OCI-LY1 (cell line): ENCODE measurements around the gene TGM4.

Experiments
- H2AFZ ChIP-seq: fragments of 200-600 bp; sonication (generic), shearing (Covaris generic); 2 replicates; pipeline ENCODE4 v1.6.0; 2014; ENCODE audit warnings: antibody characterized with exemption, mild to moderate bottlenecking, low read length
- H3F3A ChIP-seq: fragments of 200-600 bp; sonication (generic), shearing (Covaris generic); 2 replicates; pipeline ENCODE4 v1.6.0; 2014; ENCODE audit warnings: mild to moderate bottlenecking, antibody characterized with exemption, low read length, moderate library complexity; ENCODE audit not compliant: insufficient read depth
- H3K27ac ChIP-seq: fragments of 200-600 bp; sonication (generic); 2 replicates; pipeline ENCODE4 v1.5.1; 2014; ENCODE audit warnings: low read length, mixed run types, mild to moderate bottlenecking, low read depth; ENCODE audit not compliant: poor library complexity, severe bottlenecking
- H3K27me3 ChIP-seq: fragments of 200-600 bp; sonication (generic); 2 replicates; pipeline ENCODE4 v1.6.0; 2014; ENCODE audit warnings: antibody characterized with exemption, mild to moderate bottlenecking, low read length, moderate library complexity; ENCODE audit not compliant: insufficient read depth
- H3K36me3 ChIP-seq: fragments of 200-600 bp; sonication (generic); 2 replicates; pipeline ENCODE4 v1.6.1; 2014; ENCODE audit warnings: mild to moderate bottlenecking, antibody characterized with exemption, low read length, moderate library complexity, mixed read lengths; ENCODE audit not compliant: insufficient read depth
- H3K4me1 ChIP-seq: fragments of 200-600 bp; sonication (generic); 2 replicates; pipeline ENCODE4 v1.5.1; 2014; ENCODE audit warnings: mild to moderate bottlenecking, low read length, moderate library complexity; ENCODE audit not compliant: insufficient read depth, severe bottlenecking
- H3K4me2 ChIP-seq: fragments of 200-600 bp; sonication (generic), shearing (Covaris generic); 2 replicates; pipeline ENCODE4 v1.6.1; 2014; ENCODE audit warnings: low read length
- H3K4me3 ChIP-seq: fragments of 200-600 bp; sonication (generic); 2 replicates; pipeline ENCODE4 v1.5.1; 2014; ENCODE audit warnings: low read length, low read depth, mild to moderate bottlenecking, mixed read lengths; ENCODE audit not compliant: poor library complexity, severe bottlenecking
- H3K79me2 ChIP-seq: fragments of 200-600 bp; shearing (Covaris generic); 2 replicates; pipeline ENCODE4 v1.6.1; 2016; ENCODE audit warnings: mixed run types, low read length, mixed read lengths; ENCODE audit not compliant: insufficient read depth
- H3K9ac ChIP-seq: fragments of 200-600 bp; sonication (generic), shearing (Covaris generic); 2 replicates; pipeline ENCODE4 v1.6.1; 2014; ENCODE audit warnings: mild to moderate bottlenecking, low read length, mixed read lengths
- H3K9me2 ChIP-seq: fragments of 200-600 bp; sonication (generic), shearing (Covaris generic); 2 replicates; pipeline ENCODE4 v1.6.1; 2014; ENCODE audit warnings: low read depth, mild to moderate bottlenecking, low read length, mixed read lengths
- H3K9me3 ChIP-seq: fragments of 200-600 bp; shearing (Covaris generic); 2 replicates; pipeline ENCODE4 v1.6.1; 2014; ENCODE audit warnings: low read length, mixed read lengths
- H4K20me1 ChIP-seq: fragments of 200-600 bp; sonication (generic), shearing (Covaris generic); 2 replicates; pipeline ENCODE4 v1.6.0; 2016; ENCODE audit warnings: mild to moderate bottlenecking, low read length; ENCODE audit not compliant: insufficient read depth
- EZH2 ChIP-seq: fragments of 200-600 bp; sonication (generic), shearing (Covaris generic); IDR thresholded peaks from 2 replicates; pipeline ENCODE4 v1.8.0; 2017; ENCODE audit warnings: borderline replicate concordance, mixed run types, mild to moderate bottlenecking, antibody characterized with exemption, low read length, moderate library complexity, mixed read lengths
- TF ChIP-seq, protein P1 (sequence below): fragments of 200-600 bp; sonication (generic), shearing (Covaris generic); IDR thresholded peaks from 2 replicates; pipeline ENCODE4 v1.5.1; 2017; ENCODE audit warnings: mild to moderate bottlenecking, antibody characterized with exemption, low read length, moderate library complexity, mixed read lengths

TGM4 gene

GRCh38 chr3:44915702-44916438, 41.5 kb downstream of the TGM4 start:
- Histone ChIP-seq H3K27ac (no peak overlapping the region), H3K4me2 (no peak overlapping the region), H3K9me2 (no peaks in the 10 kb centered on the region), H3K9ac (no peak overlapping the region), H2AFZ (no peak overlapping the region), H3K79me2 (no peaks in the 10 kb centered on the region), H4K20me1 (no peaks in the 10 kb centered on the region), H3K27me3 (no peaks in the 10 kb centered on the region), H3K4me3 (no peak overlapping the region), H3F3A (no peaks in the 10 kb centered on the region), H3K4me1 (no peaks in the 10 kb centered on the region), H3K9me3 (no peaks in the 10 kb centered on the region), H3K36me3 (no peaks in the 10 kb centered on the region)
- TF ChIP-seq EZH2: no peak
- TF ChIP-seq, protein P1, sequence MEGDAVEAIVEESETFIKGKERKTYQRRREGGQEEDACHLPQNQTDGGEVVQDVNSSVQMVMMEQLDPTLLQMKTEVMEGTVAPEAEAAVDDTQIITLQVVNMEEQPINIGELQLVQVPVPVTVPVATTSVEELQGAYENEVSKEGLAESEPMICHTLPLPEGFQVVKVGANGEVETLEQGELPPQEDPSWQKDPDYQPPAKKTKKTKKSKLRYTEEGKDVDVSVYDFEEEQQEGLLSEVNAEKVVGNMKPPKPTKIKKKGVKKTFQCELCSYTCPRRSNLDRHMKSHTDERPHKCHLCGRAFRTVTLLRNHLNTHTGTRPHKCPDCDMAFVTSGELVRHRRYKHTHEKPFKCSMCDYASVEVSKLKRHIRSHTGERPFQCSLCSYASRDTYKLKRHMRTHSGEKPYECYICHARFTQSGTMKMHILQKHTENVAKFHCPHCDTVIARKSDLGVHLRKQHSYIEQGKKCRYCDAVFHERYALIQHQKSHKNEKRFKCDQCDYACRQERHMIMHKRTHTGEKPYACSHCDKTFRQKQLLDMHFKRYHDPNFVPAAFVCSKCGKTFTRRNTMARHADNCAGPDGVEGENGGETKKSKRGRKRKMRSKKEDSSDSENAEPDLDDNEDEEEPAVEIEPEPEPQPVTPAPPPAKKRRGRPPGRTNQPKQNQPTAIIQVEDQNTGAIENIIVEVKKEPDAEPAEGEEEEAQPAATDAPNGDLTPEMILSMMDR: no peak

- TF ChIP-seq, protein P1: no peak
- TF ChIP-seq EZH2: no peak
- H4K20me1 ChIP-seq: no peaks in the 10 kb centered on the region
- peaks cover 9% of the 10 kb centered on the region; the same call in 1 of the 2 replicates for H3K36me3 ChIP-seq
Measured at GRCh38 chr3:44918087-44918486, 43.7 kb downstream of the TGM4 start.

GRCh38 chr3:44918581-44918980, 44.2 kb downstream of the TGM4 start:
- H4K20me1 ChIP-seq: no peaks in the 10 kb centered on the region
- H3K36me3 ChIP-seq: peaks cover 11% of the 10 kb centered on the region; the same call in 1 of the 2 replicates
- no peaks in the 10 kb centered on the region for H3K4me1 ChIP-seq
- no peak overlapping the region for H3K4me3 ChIP-seq
- H2AFZ ChIP-seq: no peak overlapping the region
- H3F3A ChIP-seq: no peaks in the 10 kb centered on the region
- H3K27me3 ChIP-seq: no peaks in the 10 kb centered on the region
- H3K4me2 ChIP-seq: no peak overlapping the region
- H3K9ac ChIP-seq: no peak overlapping the region
- TF ChIP-seq EZH2: no peak
- TF ChIP-seq, protein P1: no peak
- H3K79me2 ChIP-seq: no peaks in the 10 kb centered on the region
- H3K9me3 ChIP-seq: no peaks in the 10 kb centered on the region
- no peak overlapping the region for H3K27ac ChIP-seq
- no peaks in the 10 kb centered on the region for H3K9me2 ChIP-seq

More at GRCh38 chr3:44918087-44918486, 43.7 kb downstream of the TGM4 start:
- Histone ChIP-seq H3K9me3 (no peaks in the 10 kb centered on the region), H3K79me2 (no peaks in the 10 kb centered on the region), H3K9me2 (no peaks in the 10 kb centered on the region), H2AFZ (no peak overlapping the region), H3K27ac (no peak overlapping the region), H3F3A (no peaks in the 10 kb centered on the region), H3K4me1 (no peaks in the 10 kb centered on the region), H3K4me3 (no peak overlapping the region), H3K27me3 (no peaks in the 10 kb centered on the region), H3K4me2 (no peak overlapping the region), H3K9ac (no peak overlapping the region)
